GM12878 (cell line): ENCODE measurements around the gene PLD5. TPM values are rescaled to one million over a fixed set of nuclear protein-coding genes. Genes with fewer than 3 reads are reported as not detected.

ENCODE experiments used
- ATAC-seq: fragments of 200-7000 bp; cut with Tn5 transposase; 3 replicates; pipeline ENCODE4 v1.9.1; 2020; ENCODE audit warnings: mild to moderate bottlenecking, moderate library complexity
- BruUV-seq: library from RNA; stranded (reverse); fragments of 400-500 nt; replicated peaks from 2 replicates; lab custom pipeline; 2021; lab: Mats Ljungman, UMichigan
- CTCF ChIA-PET: fragments of 300-600 bp; sonication (Branson Sonifier 250); formaldehyde crosslinking; extraction: SDS; loops from one replicate; lab custom pipeline; 2021; ENCODE audit warnings: inconsistent platforms; lab: Yijun Ruan, JAX
- POLR2A ChIA-PET: fragments of 350-600 bp; formaldehyde crosslinking; extraction: SDS; loops from one replicate; lab custom pipeline; 2021; ENCODE audit warnings: inconsistent platforms; lab: Charles Lee
- RAD21 ChIA-PET: fragments of 300-600 bp; sonication (Branson Sonifier 250); formaldehyde crosslinking; loops from one replicate; lab custom pipeline; 2023; ENCODE audit warnings: antibody characterized with exemption; ENCODE audit not compliant: unreplicated experiment; lab: Charles Lee
- SMC1A ChIA-PET: fragments of 300-600 bp; sonication (Branson Sonifier 250); formaldehyde crosslinking; loops from one replicate; lab custom pipeline; 2023; ENCODE audit not compliant: unreplicated experiment, uncharacterized antibody; lab: Charles Lee
- DNase-seq: peaks from one replicate; pipeline ENCODE4 v3.0.0-alpha.2; 2011; ENCODE audit warnings: low read depth, low spot score
- FAIRE-seq: peaks from 3 replicates; lab custom pipeline; 2011; peaks lifted over from hg19 to GRCh38; lab: Jason Lieb, UNC
- H2AFZ ChIP-seq: 2 replicates; pipeline ENCODE4 v1.6.0; 2011; ENCODE audit warnings: low read depth, low read length, control low read depth; ENCODE audit not compliant: control insufficient read depth
- H3K27ac ChIP-seq: 2 replicates; pipeline ENCODE4 v1.5.1; 2011; ENCODE audit warnings: control low read depth; ENCODE audit not compliant: control insufficient read depth, insufficient read depth
- H3K27me3 ChIP-seq, 2 experiments: replicated peaks in 1 of 2; 2 replicates each; pipeline versions ENCODE4 v1.6.0 to v1.6.1; 2011; ENCODE audit warnings: low read length in 1 of 2; ENCODE audit not compliant: control insufficient read depth in 2 of 2, insufficient read depth in 2 of 2
- H3K36me3 ChIP-seq, 2 experiments: 2 replicates each; pipeline ENCODE4 v1.5.1; 2011; ENCODE audit warnings: low read length in 1 of 2; ENCODE audit not compliant: control insufficient read depth in 2 of 2, insufficient read depth in 2 of 2
- H3K4me1 ChIP-seq: 2 replicates; pipeline ENCODE4 v1.6.1; 2011; ENCODE audit warnings: mild to moderate bottlenecking, low read length, moderate library complexity, mixed read lengths; ENCODE audit not compliant: control insufficient read depth, insufficient read depth
- H3K4me2 ChIP-seq: 2 replicates; pipeline ENCODE4 v1.6.0; 2011; ENCODE audit warnings: control low read depth; ENCODE audit not compliant: control insufficient read depth, insufficient read depth
- H3K4me3 ChIP-seq: fragments of 200-600 bp; sonication (generic); 2 replicates; pipeline ENCODE4 v1.5.1; 2016
- H3K79me2 ChIP-seq: 2 replicates; pipeline ENCODE4 v1.6.0; 2011; ENCODE audit warnings: low read length; ENCODE audit not compliant: control insufficient read depth, insufficient read depth
- H3K9ac ChIP-seq: 2 replicates; pipeline ENCODE4 v1.8.0; 2011; ENCODE audit warnings: low read length, control low read depth, mixed read lengths; ENCODE audit not compliant: control insufficient read depth, insufficient read depth
- H3K9me3 ChIP-seq: replicated peaks from 3 replicates; pipeline ENCODE4 v1.5.1; 2011; ENCODE audit warnings: mild to moderate bottlenecking, low read length; ENCODE audit not compliant: control insufficient read depth, insufficient read depth
- H4K20me1 ChIP-seq: 2 replicates; pipeline ENCODE4 v1.6.0; 2011; ENCODE audit not compliant: control insufficient read depth, insufficient read depth
- ASH2L ChIP-seq: fragments of 300-600, 200-600 bp; sonication (generic); IDR thresholded peaks from 2 replicates; pipeline ENCODE4 v1.6.1; 2017; ENCODE audit warnings: low read depth, mild to moderate bottlenecking, borderline replicate concordance
- BMI1 ChIP-seq: fragments of 450-650 bp; IDR thresholded peaks from 2 replicates; pipeline ENCODE4 v1.6.1; 2016; ENCODE audit warnings: mild to moderate bottlenecking, moderate library complexity, borderline replicate concordance
- BRCA1 ChIP-seq: IDR thresholded peaks from 2 replicates; pipeline ENCODE4 v1.6.1; 2011; ENCODE audit warnings: low read depth, low read length, improper control_type of control experiment
- CREB1 ChIP-seq: IDR thresholded peaks from 2 replicates; pipeline ENCODE4 v1.6.1; 2012; ENCODE audit warnings: low read depth, mild to moderate bottlenecking, inconsistent platforms
- IKZF2 ChIP-seq, 2 experiments: fragments of 450-650 bp; IDR thresholded peaks; 2 replicates each; pipeline ENCODE4 v1.6.1; 2017; ENCODE audit warnings: mild to moderate bottlenecking in 2 of 2, moderate library complexity in 2 of 2
- JUND ChIP-seq: IDR thresholded peaks from 2 replicates; pipeline ENCODE4 v1.6.1; 2012; ENCODE audit warnings: low read depth, mild to moderate bottlenecking, low read length, improper control_type of control experiment, moderate library complexity
- MEF2A ChIP-seq: IDR thresholded peaks from 2 replicates; pipeline ENCODE4 v1.6.1; 2011; ENCODE audit warnings: low read depth, mild to moderate bottlenecking, low read length, moderate library complexity; ENCODE audit not compliant: insufficient read depth
- NFIC ChIP-seq: IDR thresholded peaks from 2 replicates; pipeline ENCODE4 v1.6.1; 2012; ENCODE audit warnings: low read depth, mild to moderate bottlenecking, inconsistent platforms, low read length, moderate library complexity
- NFYA ChIP-seq: IDR thresholded peaks from 2 replicates; pipeline ENCODE4 v1.6.1; 2011; ENCODE audit warnings: low read depth, mild to moderate bottlenecking, low read length, improper control_type of control experiment, borderline replicate concordance
- NFYB ChIP-seq: IDR thresholded peaks from 2 replicates; pipeline ENCODE4 v1.6.1; 2011; ENCODE audit warnings: low read depth, mild to moderate bottlenecking, low read length, improper control_type of control experiment, moderate library complexity; ENCODE audit not compliant: insufficient read depth
- POU2F2 ChIP-seq: IDR thresholded peaks from 3 replicates; pipeline ENCODE4 v1.6.1; 2011; ENCODE audit warnings: low read depth, mild to moderate bottlenecking, low read length, borderline replicate concordance
- RUNX3 ChIP-seq: IDR thresholded peaks from 2 replicates; pipeline ENCODE4 v1.6.1; 2012; ENCODE audit warnings: low read length, inconsistent platforms
- TCF12 ChIP-seq: IDR thresholded peaks from 2 replicates; pipeline ENCODE4 v1.6.1; 2011; ENCODE audit warnings: low read depth, mild to moderate bottlenecking, low read length
- YBX1 ChIP-seq: fragments of 450-650 bp; IDR thresholded peaks from 2 replicates; pipeline ENCODE4 v1.6.1; 2016; ENCODE audit warnings: antibody characterized with exemption
- ZNF207 ChIP-seq: fragments of 450-650 bp; IDR thresholded peaks from 2 replicates; pipeline ENCODE4 v1.6.1; 2014; ENCODE audit warnings: antibody characterized with exemption, mild to moderate bottlenecking, borderline replicate concordance
- WGBS: methylation state at CpG from one replicate; pipeline ENCODE4 v1.1.6; 2016; ENCODE audit warnings: low lambda C conversion rate; ENCODE audit not compliant: insufficient replicate concordance, insufficient coverage; ENCODE audit errors: missing lambda C conversion rate; 5-methylcytosine and 5-hydroxymethylcytosine counted together
- in situ Hi-C: fragments of 300-500 bp; cut with MboI; formaldehyde crosslinking; loops from 9 replicates; pipeline ENCODE4 v1.14.3; 2018; ENCODE audit warnings: mixed read lengths
- intact Hi-C: fragments of 100-400 bp; cut with micrococcal nuclease; formaldehyde crosslinking; loops from one replicate; pipeline ENCODE4 v1.14.2; 2022; ENCODE audit not compliant: unreplicated experiment
- polyA plus RNA-seq, 11 experiments: library from polyadenylated mRNA; depleted of rRNA in 4 of 11; unstranded in 6 of 11; stranded (reverse) in 5 of 11; fragments of >200 nt; fragmentation: Nextera tagmentation in 4 of 11; fragmentation: Illumina TruSeq in 1 of 11; extraction: Ambion mirVana in 4 of 11; extraction: Trizol in 1 of 11; gene quantifications; 1 replicate in 1 of 11; 2 replicates in 10 of 11; pipeline versions ENCODE4 v1.2.1 to v1.2.3, GENCODE V29; 2011 to 2016; ENCODE audit warnings: inconsistent platforms in 2 of 11, missing spikeins in 2 of 11, low read depth in 1 of 11
- total RNA-seq, 4 experiments: library from RNA; depleted of rRNA in 3 of 4; stranded (reverse); fragments of >200 nt in 3 of 4; fragmentation: Illumina TruSeq in 1 of 4; extraction: Trizol in 1 of 4; gene quantifications; 2 replicates each; pipeline versions ENCODE4 v1.2.1 to v1.2.3, GENCODE V29; 2013 to 2021
- TF ChIP-seq, protein P1 (sequence below): fragments of 450-650 bp; IDR thresholded peaks from 2 replicates; pipeline ENCODE4 v1.6.1; 2017; ENCODE audit warnings: mild to moderate bottlenecking, moderate library complexity
- TF ChIP-seq, protein P2 (sequence below): fragments of 450-650 bp; IDR thresholded peaks from 2 replicates; pipeline ENCODE4 v1.6.1; 2017; ENCODE audit warnings: mild to moderate bottlenecking
- TF ChIP-seq, protein P3 (sequence below): fragments of 450-650 bp; IDR thresholded peaks from 2 replicates; pipeline ENCODE4 v1.6.1; 2016; ENCODE audit warnings: mild to moderate bottlenecking

The PLD5 gene
- total and polyA plus RNA-seq, 10 of the 15 experiments (the other 5 are each of a cell fraction or from before 2014, with no cell fraction given) = not detected

DNA sequence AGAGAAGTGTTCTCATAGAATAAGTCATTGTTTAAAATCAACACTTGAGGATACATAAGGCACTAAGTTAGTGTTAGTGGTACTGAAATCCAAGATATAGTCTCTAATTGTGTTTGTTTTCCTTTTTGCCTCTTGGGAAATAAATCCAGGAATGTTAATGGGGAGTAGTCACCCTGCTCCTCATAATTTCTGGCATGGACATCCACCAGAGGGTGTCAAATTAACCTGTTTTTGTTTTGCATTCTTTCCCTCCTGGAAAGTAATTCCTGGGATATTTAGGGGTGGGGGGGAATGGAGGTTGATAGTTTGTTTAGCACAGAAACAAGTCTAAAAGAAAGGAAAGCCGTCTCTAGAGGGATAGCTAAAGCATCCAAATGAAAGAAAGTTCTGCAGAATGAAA is 437.8 kb downstream of the PLD5 start:
- ChIA-PET RAD21 (no interaction called here), SMC1A (no interaction called here), POLR2A (no interaction called here), CTCF (no interaction called here)
- BruUV-seq = no TSS peak
- ATAC-seq = no peak
- 0 out of 4 replicates have a peak, but pooled peaks cover 0 to 1% of the 10 kb centered on the region in 2 experiments for H3K27me3 ChIP-seq
- H4K20me1 ChIP-seq = no peaks in the 10 kb centered on the region
- 0% methylated on average over 1 of the region's 1 CpG for WGBS
- no peaks in the 10 kb centered on the region for H3K79me2 ChIP-seq
- H3K9ac ChIP-seq = no peak overlapping the region
- no peaks in the 10 kb centered on the region for H3K4me1 ChIP-seq
- FAIRE-seq = no peak
- H3K4me2 ChIP-seq = no peak overlapping the region
- no peaks in the 10 kb centered on the region for H3K9me3 ChIP-seq
- H3K36me3 ChIP-seq = no peaks in the 10 kb centered on the region
- H2AFZ ChIP-seq = no peak overlapping the region
- intact Hi-C loops (no loop called here), in situ Hi-C loops (no loop called here)
- no peak overlapping the region for H3K27ac ChIP-seq
- no peak overlapping the region for H3K4me3 ChIP-seq
- no peak for DNase-seq
- TF ChIP-seq YBX1 (no peak), POU2F2 (no peak), RUNX3 (no peak), BMI1 (no peak), BRCA1 (no peak), ASH2L (no peak), NFIC (no peak), CREB1 (no peak), JUND (no peak), ZNF207 (no peak), TCF12 (no peak), NFYB (no peak), NFYA (no peak), MEF2A (no peak), IKZF2 (IDR thresholded peaks at IDR 0.05) (no peak)
- TF ChIP-seq, protein P1, sequence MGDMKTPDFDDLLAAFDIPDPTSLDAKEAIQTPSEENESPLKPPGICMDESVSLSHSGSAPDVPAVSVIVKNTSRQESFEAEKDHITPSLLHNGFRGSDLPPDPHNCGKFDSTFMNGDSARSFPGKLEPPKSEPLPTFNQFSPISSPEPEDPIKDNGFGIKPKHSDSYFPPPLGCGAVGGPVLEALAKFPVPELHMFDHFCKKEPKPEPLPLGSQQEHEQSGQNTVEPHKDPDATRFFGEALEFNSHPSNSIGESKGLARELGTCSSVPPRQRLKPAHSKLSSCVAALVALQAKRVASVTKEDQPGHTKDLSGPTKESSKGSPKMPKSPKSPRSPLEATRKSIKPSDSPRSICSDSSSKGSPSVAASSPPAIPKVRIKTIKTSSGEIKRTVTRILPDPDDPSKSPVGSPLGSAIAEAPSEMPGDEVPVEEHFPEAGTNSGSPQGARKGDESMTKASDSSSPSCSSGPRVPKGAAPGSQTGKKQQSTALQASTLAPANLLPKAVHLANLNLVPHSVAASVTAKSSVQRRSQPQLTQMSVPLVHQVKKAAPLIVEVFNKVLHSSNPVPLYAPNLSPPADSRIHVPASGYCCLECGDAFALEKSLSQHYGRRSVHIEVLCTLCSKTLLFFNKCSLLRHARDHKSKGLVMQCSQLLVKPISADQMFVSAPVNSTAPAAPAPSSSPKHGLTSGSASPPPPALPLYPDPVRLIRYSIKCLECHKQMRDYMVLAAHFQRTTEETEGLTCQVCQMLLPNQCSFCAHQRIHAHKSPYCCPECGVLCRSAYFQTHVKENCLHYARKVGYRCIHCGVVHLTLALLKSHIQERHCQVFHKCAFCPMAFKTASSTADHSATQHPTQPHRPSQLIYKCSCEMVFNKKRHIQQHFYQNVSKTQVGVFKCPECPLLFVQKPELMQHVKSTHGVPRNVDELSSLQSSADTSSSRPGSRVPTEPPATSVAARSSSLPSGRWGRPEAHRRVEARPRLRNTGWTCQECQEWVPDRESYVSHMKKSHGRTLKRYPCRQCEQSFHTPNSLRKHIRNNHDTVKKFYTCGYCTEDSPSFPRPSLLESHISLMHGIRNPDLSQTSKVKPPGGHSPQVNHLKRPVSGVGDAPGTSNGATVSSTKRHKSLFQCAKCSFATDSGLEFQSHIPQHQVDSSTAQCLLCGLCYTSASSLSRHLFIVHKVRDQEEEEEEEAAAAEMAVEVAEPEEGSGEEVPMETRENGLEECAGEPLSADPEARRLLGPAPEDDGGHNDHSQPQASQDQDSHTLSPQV = no peak
- TF ChIP-seq, protein P2, sequence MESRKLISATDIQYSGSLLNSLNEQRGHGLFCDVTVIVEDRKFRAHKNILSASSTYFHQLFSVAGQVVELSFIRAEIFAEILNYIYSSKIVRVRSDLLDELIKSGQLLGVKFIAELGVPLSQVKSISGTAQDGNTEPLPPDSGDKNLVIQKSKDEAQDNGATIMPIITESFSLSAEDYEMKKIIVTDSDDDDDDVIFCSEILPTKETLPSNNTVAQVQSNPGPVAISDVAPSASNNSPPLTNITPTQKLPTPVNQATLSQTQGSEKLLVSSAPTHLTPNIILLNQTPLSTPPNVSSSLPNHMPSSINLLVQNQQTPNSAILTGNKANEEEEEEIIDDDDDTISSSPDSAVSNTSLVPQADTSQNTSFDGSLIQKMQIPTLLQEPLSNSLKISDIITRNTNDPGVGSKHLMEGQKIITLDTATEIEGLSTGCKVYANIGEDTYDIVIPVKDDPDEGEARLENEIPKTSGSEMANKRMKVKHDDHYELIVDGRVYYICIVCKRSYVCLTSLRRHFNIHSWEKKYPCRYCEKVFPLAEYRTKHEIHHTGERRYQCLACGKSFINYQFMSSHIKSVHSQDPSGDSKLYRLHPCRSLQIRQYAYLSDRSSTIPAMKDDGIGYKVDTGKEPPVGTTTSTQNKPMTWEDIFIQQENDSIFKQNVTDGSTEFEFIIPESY = no peak
- TF ChIP-seq, protein P3, sequence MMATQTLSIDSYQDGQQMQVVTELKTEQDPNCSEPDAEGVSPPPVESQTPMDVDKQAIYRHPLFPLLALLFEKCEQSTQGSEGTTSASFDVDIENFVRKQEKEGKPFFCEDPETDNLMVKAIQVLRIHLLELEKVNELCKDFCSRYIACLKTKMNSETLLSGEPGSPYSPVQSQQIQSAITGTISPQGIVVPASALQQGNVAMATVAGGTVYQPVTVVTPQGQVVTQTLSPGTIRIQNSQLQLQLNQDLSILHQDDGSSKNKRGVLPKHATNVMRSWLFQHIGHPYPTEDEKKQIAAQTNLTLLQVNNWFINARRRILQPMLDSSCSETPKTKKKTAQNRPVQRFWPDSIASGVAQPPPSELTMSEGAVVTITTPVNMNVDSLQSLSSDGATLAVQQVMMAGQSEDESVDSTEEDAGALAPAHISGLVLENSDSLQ = no peak
